Uterus (tissue), 4 donors: ENCODE data around the gene PEPD. TPM values are rescaled to one million over a fixed set of nuclear protein-coding genes. Genes with fewer than 3 reads are reported as not detected.

Experiments used
- DNase-seq, 2 donors: peaks; one replicate each; pipeline ENCODE4 v3.0.0-alpha.2; 2019 to 2020
- H3K27ac ChIP-seq, 2 donors: fragments of 200-600 bp; sonication (generic); 1 replicate in 1 of 2; 2 replicates in 1 of 2; pipeline ENCODE4 v1.5.1; 2016 to 2018
- H3K27me3 ChIP-seq, 2 donors: fragments of 200-600 bp; sonication (generic); one replicate each; pipeline ENCODE4 v1.5.1; 2018 to 2019; ENCODE audit warnings: control low read depth in 1 of 2
- H3K36me3 ChIP-seq, 2 donors: fragments of 200-600 bp; sonication (generic); one replicate each; pipeline ENCODE4 v1.5.1; 2019; ENCODE audit warnings: control low read depth in 1 of 2
- H3K4me1 ChIP-seq, 2 donors: fragments of 200-600 bp; sonication (generic); one replicate each; pipeline ENCODE4 v1.5.1; 2018 to 2019; ENCODE audit warnings: control low read depth in 1 of 2
- H3K4me3 ChIP-seq, 2 donors: fragments of 200-600 bp; sonication (generic); 1 replicate in 1 of 2; 2 replicates in 1 of 2; pipeline ENCODE4 v1.5.1; 2018 to 2019; ENCODE audit warnings: mild to moderate bottlenecking in 1 of 2
- H3K9me3 ChIP-seq, 2 donors: fragments of 200-600 bp; sonication (generic); one replicate each; pipeline ENCODE4 v1.5.1; 2019; ENCODE audit warnings: control low read depth in 1 of 2
- CTCF ChIP-seq, 4 experiments: fragments of 200-600 bp in 2 of 4; fragments of 450-650 bp in 2 of 4; sonication (generic) in 2 of 4; IDR thresholded peaks; one replicate each; pipeline ENCODE4 v1.5.1; 2016 to 2019; ENCODE audit warnings: antibody characterized with exemption in 4 of 4, mild to moderate bottlenecking in 2 of 4, moderate library complexity in 1 of 4
- POLR2A ChIP-seq, 2 donors: fragments of 450-650 bp; IDR thresholded peaks; one replicate each; pipeline ENCODE4 v1.6.1; 2016; ENCODE audit warnings: antibody characterized with exemption in 2 of 2, mild to moderate bottlenecking in 1 of 2, moderate library complexity in 1 of 2
- intact Hi-C: fragments of 100-400 bp; cut with DNase I; formaldehyde crosslinking; loops from one replicate; pipeline ENCODE4 v1.15.1; 2023; ENCODE audit warnings: low total_unique reads
- total RNA-seq, 4 donors: library from RNA; depleted of rRNA in 3 of 4; stranded (reverse); fragments of >200 nt in 3 of 4; gene quantifications; one replicate each; pipeline versions ENCODE4 v1.1.0 to v1.2.4, GENCODE V29; 2014 to 2023
- donor health status: DM: yes; HTN: yes; CAD: no.

PEPD gene
- total RNA-seq, 4 donors from 2014 or later = 26.1 to 47.0 (median 37.9) TPM

- Histone ChIP-seq H3K9me3 (no peaks in the 10 kb centered on the region), H3K36me3 (no peaks in the 10 kb centered on the region), H3K4me1 (no peaks in the 10 kb centered on the region), H3K4me3 (no peak overlapping the region), H3K27me3 (no peaks in the 10 kb centered on the region), H3K27ac (no peak overlapping the region)
- no peak for DNase-seq
- intact Hi-C loops = no loop called here
- no peak for TF ChIP-seq CTCF (IDR thresholded peaks at IDR 0.05)
- no peak for TF ChIP-seq POLR2A (IDR thresholded peaks at IDR 0.05)
Measured at GRCh38 chr19:33507021-33507956, 14.3 kb downstream of the PEPD start.

- Histone ChIP-seq H3K27me3 (no peaks in the 10 kb centered on the region), H3K27ac (no peak overlapping the region), H3K4me1 (no peaks in the 10 kb centered on the region), H3K9me3 (no peaks in the 10 kb centered on the region), H3K36me3 (no peaks in the 10 kb centered on the region), H3K4me3 (no peak overlapping the region)
- intact Hi-C loops = no loop called here
- DNase-seq = no peak
- TF ChIP-seq CTCF (IDR thresholded peaks at IDR 0.05) = no peak
Measured at GRCh38 chr19:33506498-33506897, 15.1 kb downstream of the PEPD start.

DNA sequence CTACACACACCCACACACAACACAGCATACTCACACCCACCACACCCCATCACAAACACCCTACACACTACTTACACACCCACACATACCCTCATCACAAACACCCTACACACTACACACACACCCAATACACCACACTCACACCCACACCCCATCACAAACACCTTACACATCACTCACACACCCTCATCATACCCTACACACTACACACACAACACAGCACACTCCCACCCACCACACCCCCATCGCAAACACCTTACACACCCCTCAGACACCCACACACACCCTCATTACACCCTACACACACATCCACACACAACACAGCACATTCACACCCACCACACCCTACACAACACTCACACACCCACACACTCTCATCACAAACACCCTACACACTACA is 15.8 kb downstream of the PEPD start:
- Histone ChIP-seq H3K27me3 (no peaks in the 10 kb centered on the region), H3K4me1 (no peaks in the 10 kb centered on the region), H3K36me3 (no peaks in the 10 kb centered on the region), H3K27ac (no peak overlapping the region), H3K9me3 (no peaks in the 10 kb centered on the region), H3K4me3 (no peak overlapping the region)
- TF ChIP-seq CTCF (IDR thresholded peaks at IDR 0.05) = no peak
- TF ChIP-seq POLR2A (IDR thresholded peaks at IDR 0.05) = no peak
- DNase-seq = no peak
- intact Hi-C loops = no loop called here

- no peaks in the 10 kb centered on the region for H3K9me3 ChIP-seq
- no peak for TF ChIP-seq CTCF (IDR thresholded peaks at IDR 0.05)
- TF ChIP-seq POLR2A (IDR thresholded peaks at IDR 0.05) = no peak
- no peaks in the 10 kb centered on the region for H3K36me3 ChIP-seq
Measured at GRCh38 chr19:33505148-33505547, 16.4 kb downstream of the PEPD start.

GRCh38 chr19:33504058-33504444 is 17.5 kb downstream of the PEPD start:
- no peak for DNase-seq
- intact Hi-C loops = no loop called here
- TF ChIP-seq POLR2A (IDR thresholded peaks at IDR 0.05) (no peak), CTCF (IDR thresholded peaks at IDR 0.05) (no peak)
- Histone ChIP-seq H3K4me3 (no peak overlapping the region), H3K36me3 (no peaks in the 10 kb centered on the region), H3K27me3 (no peaks in the 10 kb centered on the region), H3K9me3 (no peaks in the 10 kb centered on the region), H3K4me1 (no peaks in the 10 kb centered on the region), H3K27ac (no peak overlapping the region)

More at GRCh38 chr19:33505148-33505547, 16.4 kb downstream of the PEPD start:
- H3K4me1 ChIP-seq = no peaks in the 10 kb centered on the region
- no peak for DNase-seq
- intact Hi-C loops = no loop called here
- H3K27ac ChIP-seq = no peak overlapping the region
- H3K4me3 ChIP-seq = no peak overlapping the region
- no peaks in the 10 kb centered on the region for H3K27me3 ChIP-seq
